ENCODE results near the gene OMA1. TPM values are rescaled to one million over a fixed set of nuclear protein-coding genes. Genes with fewer than 3 reads are reported as not detected.
"Not testable (repeated sequence)": the region's sequence is repeated elsewhere in the genome, so short reads cannot be mapped to it uniquely, and the experiment has no call there.

The OMA1 gene
- total and polyA plus RNA-seq, 4 experiments from 2014 or later = 32.7 to 86.2 (median 55.0) TPM

DNA sequence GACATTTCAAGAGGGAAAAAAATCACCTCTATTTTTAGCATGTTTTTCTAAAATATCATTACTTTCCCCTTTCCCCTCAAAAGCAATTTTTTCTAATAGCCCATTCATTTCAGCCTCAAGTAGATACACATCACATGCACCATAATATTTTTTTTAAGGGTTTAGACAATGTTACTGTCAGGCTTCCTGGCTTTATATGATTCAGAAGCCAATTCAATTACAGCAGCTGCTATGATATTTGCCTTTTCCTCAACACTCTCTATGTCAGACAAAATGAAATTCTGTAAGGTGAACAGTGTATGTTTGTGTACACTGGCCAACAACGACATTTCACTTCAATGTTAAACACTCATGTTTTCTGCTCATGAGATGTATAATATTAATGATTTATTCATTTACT is 46.5 kb downstream of the OMA1 start:
- Histone ChIP-seq H3K36me3 (ENCODE audit: insufficient read depth, low read length) (peaks cover 12% of the 10 kb centered on the region), H3K9me3 (ENCODE audit: control insufficient read depth in 1 of 2, low read length in 2 of 2) (no peaks in the 10 kb centered on the region), H3K4me3 (ENCODE audit: low read length in 2 of 2) (no peak overlapping the region), H3K4me1 (ENCODE audit: insufficient read depth, low read length) (no peaks in the 10 kb centered on the region), H3K27me3 (ENCODE audit: insufficient read depth, low read length) (no peaks in the 10 kb centered on the region), H3K27ac (ENCODE audit: low read depth, low read length) (no peak overlapping the region)
- H3K4me1 Mint-ChIP-seq = peaks cover 8 to 16% (median 10%) of the 10 kb centered on the region in 4 donors
- no peaks in the 10 kb centered on the region for H3K27me3 Mint-ChIP-seq
- DNase-seq = no peak
- H3K36me3 Mint-ChIP-seq = peaks cover 65 to 72% of the 10 kb centered on the region in 2 donors
- POLR2A ChIA-PET (ENCODE audit: partially characterized antibody) = no interaction called here
- CTCF ChIA-PET (ENCODE audit: partially characterized antibody) = interaction anchor here (1.1 kb wide), 1 partner anchor 9 kb away, joined by 3 read pairs; no protein-coding TSS in a partner anchor
- no peak overlapping the region for H3K27ac Mint-ChIP-seq
- intact Hi-C loops (cut with micrococcal nuclease) = no loop called here
- H3K4me3 Mint-ChIP-seq = no peak overlapping the region
- H3K9me3 Mint-ChIP-seq = peaks cover 0 to 3% (median 0%) of the 10 kb centered on the region in 8 donors

DNA sequence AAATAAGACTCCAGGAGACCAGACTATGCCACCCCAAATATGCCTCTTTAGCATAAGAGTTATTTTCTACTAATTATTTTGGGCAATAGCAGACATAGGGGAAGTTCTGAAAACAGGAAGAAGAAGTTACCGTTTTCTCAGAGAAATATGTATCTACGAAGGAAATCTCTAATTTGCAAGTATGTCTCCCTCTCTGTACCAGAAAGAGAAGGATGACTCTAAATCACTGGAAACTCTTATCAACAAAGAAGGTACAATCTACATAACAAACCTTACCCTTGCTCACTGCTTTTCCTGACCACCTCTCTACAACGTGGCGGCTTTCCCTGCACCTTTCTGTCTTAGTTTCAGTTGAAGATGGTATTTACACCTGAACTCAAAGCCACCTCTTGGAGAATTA is 49.0 kb downstream of the OMA1 start:
- H3K36me3 Mint-ChIP-seq = peaks cover 50 to 53% of the 10 kb centered on the region in 2 donors
- no peak overlapping the region for H3K4me3 ChIP-seq (ENCODE audit: low read length in 2 of 2)
- no peaks in the 10 kb centered on the region for H3K9me3 ChIP-seq (ENCODE audit: control insufficient read depth in 1 of 2, low read length in 2 of 2)
- peaks cover 4 to 10% (median 8%) of the 10 kb centered on the region in 4 donors for H3K4me1 Mint-ChIP-seq
- intact Hi-C loops (cut with micrococcal nuclease) = no loop called here
- peaks cover 0 to 4% (median 0%) of the 10 kb centered on the region in 8 donors for H3K9me3 Mint-ChIP-seq
- H3K4me1 ChIP-seq (ENCODE audit: insufficient read depth, low read length) = no peaks in the 10 kb centered on the region
- ChIA-PET CTCF (ENCODE audit: partially characterized antibody) (no interaction called here), POLR2A (ENCODE audit: partially characterized antibody) (no interaction called here)
- peak overlapping the region in 2 of 7 donors; percentile 24 to 53 for H3K27ac Mint-ChIP-seq
- no peak overlapping the region for H3K27ac ChIP-seq (ENCODE audit: low read depth, low read length)
- H3K4me3 Mint-ChIP-seq = no peak overlapping the region
- no peaks in the 10 kb centered on the region for H3K27me3 Mint-ChIP-seq
- DNase-seq = no peak
- peaks cover 12% of the 10 kb centered on the region for H3K36me3 ChIP-seq (ENCODE audit: insufficient read depth, low read length)
- H3K27me3 ChIP-seq (ENCODE audit: insufficient read depth, low read length) = no peaks in the 10 kb centered on the region

DNA sequence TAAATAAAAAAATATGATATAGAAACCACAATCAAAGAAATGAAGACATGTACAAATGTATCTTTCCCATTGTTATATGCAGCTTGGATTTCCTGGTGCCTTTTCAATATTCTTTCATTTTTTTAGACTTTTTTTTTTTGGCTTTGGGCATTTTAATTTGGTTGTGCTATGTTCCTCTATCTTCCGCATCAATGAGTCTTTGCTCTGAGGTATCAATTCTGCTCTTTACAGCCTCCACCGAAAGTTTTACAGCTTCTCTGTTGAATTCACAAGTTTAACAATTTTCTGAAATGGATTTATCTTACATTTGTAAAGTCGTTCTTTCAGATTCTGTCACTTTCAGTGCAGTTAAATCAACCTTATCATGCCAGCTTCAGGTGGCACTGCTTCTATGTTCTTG is 50.5 kb downstream of the OMA1 start:
- DNase-seq = no peak
- Histone ChIP-seq H3K36me3 (ENCODE audit: insufficient read depth, low read length) (peaks cover 12% of the 10 kb centered on the region), H3K9me3 (ENCODE audit: control insufficient read depth in 1 of 2, low read length in 2 of 2) (no peaks in the 10 kb centered on the region), H3K4me1 (ENCODE audit: insufficient read depth, low read length) (no peaks in the 10 kb centered on the region), H3K27me3 (ENCODE audit: insufficient read depth, low read length) (no peaks in the 10 kb centered on the region), H3K27ac (ENCODE audit: low read depth, low read length) (no peak overlapping the region), H3K4me3 (ENCODE audit: low read length in 2 of 2) (no peak overlapping the region)
- Mint-ChIP-seq H3K27me3 (no peaks in the 10 kb centered on the region), H3K36me3 (peaks cover 47 to 52% of the 10 kb centered on the region in 2 donors), H3K4me1 (peaks cover 0 to 9% (median 4%) of the 10 kb centered on the region in 4 donors), H3K4me3 (no peak overlapping the region), H3K9me3 (peaks cover 0 to 4% (median 0%) of the 10 kb centered on the region in 8 donors), H3K27ac (no peak overlapping the region)
- intact Hi-C loops (cut with micrococcal nuclease) = no loop called here
- CTCF ChIA-PET (ENCODE audit: partially characterized antibody) = no interaction called here
- POLR2A ChIA-PET (ENCODE audit: partially characterized antibody) = no interaction called here

DNA sequence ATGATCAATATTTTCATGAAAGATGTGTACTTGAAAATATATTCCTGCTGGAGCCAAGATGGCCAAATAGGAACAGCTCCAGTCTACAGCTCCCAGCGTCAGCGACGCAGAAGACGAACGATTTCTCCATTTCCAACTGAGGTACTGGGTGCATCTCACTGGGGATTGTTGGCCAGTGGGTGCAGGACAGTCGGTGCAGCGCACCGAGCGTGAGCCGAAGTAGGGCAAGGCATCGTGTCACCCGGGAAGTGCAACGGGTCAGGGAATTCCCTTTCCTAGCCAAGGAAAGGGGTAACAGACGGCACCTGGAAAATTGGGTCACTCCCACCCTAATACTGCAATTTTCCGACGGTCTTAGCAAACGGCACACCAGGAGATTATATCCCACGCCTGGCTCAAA is 57.6 kb downstream of the OMA1 start:
- intact Hi-C loops (cut with micrococcal nuclease); H3K9me3 Mint-ChIP-seq; DNase-seq; H3K9me3 ChIP-seq (ENCODE audit: control insufficient read depth in 1 of 2, low read length in 2 of 2); POLR2A ChIA-PET (ENCODE audit: partially characterized antibody); H3K4me3 Mint-ChIP-seq; H3K4me1 ChIP-seq (ENCODE audit: insufficient read depth, low read length); H3K27ac ChIP-seq (ENCODE audit: low read depth, low read length); H3K27me3 Mint-ChIP-seq; H3K4me3 ChIP-seq (ENCODE audit: low read length in 2 of 2); H3K27ac Mint-ChIP-seq; H3K36me3 ChIP-seq (ENCODE audit: insufficient read depth, low read length); H3K27me3 ChIP-seq (ENCODE audit: insufficient read depth, low read length); CTCF ChIA-PET (ENCODE audit: partially characterized antibody): not testable (repeated sequence)
- Mint-ChIP-seq H3K36me3 (peaks cover 37 to 46% of the 10 kb centered on the region in 2 donors), H3K4me1 (peaks cover 7 to 15% (median 12%) of the 10 kb centered on the region in 4 donors)

DNA sequence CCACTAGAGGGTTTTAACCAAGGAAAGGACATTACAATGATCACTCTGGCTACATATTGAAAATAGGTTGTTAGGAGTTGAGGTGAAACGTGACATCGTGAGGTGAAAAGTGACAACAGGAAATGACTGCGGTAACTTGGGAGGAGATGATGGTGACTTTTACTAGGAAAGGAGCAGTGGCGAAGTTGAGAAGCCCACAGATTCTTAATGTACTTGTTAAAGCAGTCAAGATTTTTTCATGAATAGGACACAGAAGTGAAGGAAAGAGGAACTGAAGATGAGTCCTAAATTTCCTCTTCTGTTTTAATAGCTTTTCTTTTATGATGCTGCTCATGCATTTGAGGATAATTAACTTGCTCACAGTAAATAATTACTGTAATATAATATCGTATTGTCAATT is 59.5 kb downstream of the OMA1 start:
- Mint-ChIP-seq H3K27me3 (no peaks in the 10 kb centered on the region), H3K9me3 (peaks cover 0 to under 1% (median 0%) of the 10 kb centered on the region in 8 donors), H3K4me1 (peaks cover 7 to 13% (median 10%) of the 10 kb centered on the region in 4 donors), H3K27ac (peak overlapping the region in 2 of 7 donors; percentile 43 to 53), H3K36me3 (peaks cover 48 to 58% of the 10 kb centered on the region in 2 donors), H3K4me3 (peak overlapping the region in 2 of 8 donors; percentile 9 to 65)
- intact Hi-C loops (cut with micrococcal nuclease) = no loop called here
- no peaks in the 10 kb centered on the region for H3K27me3 ChIP-seq (ENCODE audit: insufficient read depth, low read length)
- H3K36me3 ChIP-seq (ENCODE audit: insufficient read depth, low read length) = peaks cover 1% of the 10 kb centered on the region
- H3K4me1 ChIP-seq (ENCODE audit: insufficient read depth, low read length) = no peaks in the 10 kb centered on the region
- H3K9me3 ChIP-seq (ENCODE audit: control insufficient read depth in 1 of 2, low read length in 2 of 2) = no peaks in the 10 kb centered on the region
- H3K4me3 ChIP-seq (ENCODE audit: low read length in 2 of 2) = no peak overlapping the region
- no peak for DNase-seq
- CTCF ChIA-PET (ENCODE audit: partially characterized antibody) = no interaction called here
- POLR2A ChIA-PET (ENCODE audit: partially characterized antibody) = no interaction called here
- H3K27ac ChIP-seq (ENCODE audit: low read depth, low read length) = no peak overlapping the region

DNA sequence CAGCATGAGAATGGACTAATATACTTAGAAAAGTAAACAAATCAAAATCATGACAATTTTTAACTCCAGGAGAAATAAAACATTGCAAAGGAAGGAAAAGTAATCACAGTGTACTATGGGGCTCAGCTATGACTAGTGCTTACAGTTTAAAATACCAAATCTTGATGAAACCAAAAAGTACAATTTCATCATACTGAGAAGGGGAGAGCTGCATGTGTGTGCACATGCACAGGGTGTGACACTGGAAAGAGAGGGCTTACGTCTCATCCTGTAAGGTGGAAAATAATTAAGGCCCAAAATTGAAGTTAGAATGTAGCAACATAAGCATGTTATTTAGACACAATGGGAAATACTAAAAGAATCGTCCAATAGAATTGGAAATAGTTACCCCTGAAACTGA is 64.6 kb downstream of the OMA1 start:
- Histone ChIP-seq H3K9me3 (ENCODE audit: control insufficient read depth in 1 of 2, low read length in 2 of 2) (no peaks in the 10 kb centered on the region), H3K36me3 (ENCODE audit: insufficient read depth, low read length) (peaks cover 5% of the 10 kb centered on the region), H3K4me1 (ENCODE audit: insufficient read depth, low read length) (no peaks in the 10 kb centered on the region), H3K27ac (ENCODE audit: low read depth, low read length) (no peak overlapping the region), H3K4me3 (ENCODE audit: low read length in 2 of 2) (no peak overlapping the region), H3K27me3 (ENCODE audit: insufficient read depth, low read length) (no peaks in the 10 kb centered on the region)
- POLR2A ChIA-PET (ENCODE audit: partially characterized antibody) = no interaction called here
- H3K4me3 Mint-ChIP-seq = no peak overlapping the region
- intact Hi-C loops (cut with micrococcal nuclease) = no loop called here
- DNase-seq = no peak
- H3K9me3 Mint-ChIP-seq = peaks cover 0 to 3% (median 0%) of the 10 kb centered on the region in 8 donors
- CTCF ChIA-PET (ENCODE audit: partially characterized antibody) = no interaction called here
- peak overlapping the region in 2 of 7 donors; percentile 23 to 25 for H3K27ac Mint-ChIP-seq
- no peaks in the 10 kb centered on the region for H3K27me3 Mint-ChIP-seq
- peaks cover 3 to 7% (median 6%) of the 10 kb centered on the region in 4 donors for H3K4me1 Mint-ChIP-seq
- H3K36me3 Mint-ChIP-seq = peaks cover 58 to 64% of the 10 kb centered on the region in 2 donors

DNA sequence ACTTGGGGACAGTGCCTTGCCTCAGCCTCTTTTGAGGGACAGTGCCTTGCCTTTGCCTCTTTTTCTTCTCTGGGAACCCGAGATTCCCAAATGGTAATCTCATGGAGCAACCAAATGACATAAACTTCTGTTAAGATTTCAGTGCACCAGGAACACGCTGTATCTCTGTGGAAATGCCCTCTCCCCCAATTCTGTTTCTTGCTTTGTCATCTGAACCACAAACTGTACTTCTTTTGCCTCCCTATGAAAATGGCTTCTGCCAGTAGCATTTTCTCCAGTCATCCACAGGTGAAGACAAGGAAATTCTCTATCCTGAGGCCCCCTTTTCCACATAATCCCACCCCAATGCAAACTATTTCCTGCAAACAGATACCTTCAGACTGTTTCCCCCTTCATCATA is 66.3 kb downstream of the OMA1 start:
- ChIA-PET CTCF (ENCODE audit: partially characterized antibody) (no interaction called here), POLR2A (ENCODE audit: partially characterized antibody) (no interaction called here)
- no peak for DNase-seq
- H3K36me3 Mint-ChIP-seq = peaks cover 46 to 58% of the 10 kb centered on the region in 2 donors
- H3K27ac ChIP-seq (ENCODE audit: low read depth, low read length) = no peak overlapping the region
- H3K4me1 ChIP-seq (ENCODE audit: insufficient read depth, low read length) = no peaks in the 10 kb centered on the region
- peaks cover 0 to 3% (median 0%) of the 10 kb centered on the region in 8 donors for H3K9me3 Mint-ChIP-seq
- H3K4me3 Mint-ChIP-seq = peak overlapping the region in 1 of 8 donors; percentile 1
- peaks cover 5% of the 10 kb centered on the region for H3K36me3 ChIP-seq (ENCODE audit: insufficient read depth, low read length)
- no peak overlapping the region for H3K27ac Mint-ChIP-seq
- H3K27me3 ChIP-seq (ENCODE audit: insufficient read depth, low read length) = no peaks in the 10 kb centered on the region
- peaks cover 0 to 2% (median under 1%) of the 10 kb centered on the region in 4 donors for H3K4me1 Mint-ChIP-seq
- no peaks in the 10 kb centered on the region for H3K9me3 ChIP-seq (ENCODE audit: control insufficient read depth in 1 of 2, low read length in 2 of 2)
- H3K4me3 ChIP-seq (ENCODE audit: low read length in 2 of 2) = no peak overlapping the region
- H3K27me3 Mint-ChIP-seq = no peaks in the 10 kb centered on the region
- intact Hi-C loops (cut with micrococcal nuclease) = no loop called here

DNA sequence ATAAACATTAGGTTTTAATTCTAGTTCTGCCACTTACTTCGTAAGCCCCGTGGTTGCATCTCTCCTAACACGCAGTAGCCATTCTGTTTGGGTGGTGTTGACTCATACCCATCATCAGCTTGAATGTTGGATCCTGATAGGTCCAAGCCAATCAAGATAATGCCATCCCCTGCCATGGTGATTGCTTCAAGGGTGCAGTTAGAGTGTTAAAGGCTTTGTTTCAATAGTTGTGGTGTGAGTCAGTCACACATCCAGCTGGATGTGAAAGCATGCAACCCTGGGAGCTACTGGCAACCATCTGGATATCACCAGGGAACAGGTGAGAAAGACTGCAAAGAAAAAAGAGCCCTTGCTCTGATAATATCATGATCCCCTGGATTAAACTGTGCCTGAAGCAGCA is 69.1 kb downstream of the OMA1 start:
- H3K9me3 Mint-ChIP-seq = peaks cover 0 to 3% (median 0%) of the 10 kb centered on the region in 8 donors
- H3K27ac ChIP-seq (ENCODE audit: low read depth, low read length) = no peak overlapping the region
- H3K27ac Mint-ChIP-seq = no peak overlapping the region
- ChIA-PET POLR2A (ENCODE audit: partially characterized antibody) (no interaction called here), CTCF (ENCODE audit: partially characterized antibody) (no interaction called here)
- H3K27me3 Mint-ChIP-seq = no peaks in the 10 kb centered on the region
- peaks cover 32 to 39% of the 10 kb centered on the region in 2 donors for H3K36me3 Mint-ChIP-seq
- H3K4me3 ChIP-seq (ENCODE audit: low read length in 2 of 2) = no peak overlapping the region
- peaks cover 5% of the 10 kb centered on the region for H3K36me3 ChIP-seq (ENCODE audit: insufficient read depth, low read length)
- H3K4me3 Mint-ChIP-seq = no peak overlapping the region
- intact Hi-C loops (cut with micrococcal nuclease) = no loop called here
- peaks cover 0 to 2% (median under 1%) of the 10 kb centered on the region in 4 donors for H3K4me1 Mint-ChIP-seq
- H3K27me3 ChIP-seq (ENCODE audit: insufficient read depth, low read length) = no peaks in the 10 kb centered on the region
- H3K9me3 ChIP-seq (ENCODE audit: control insufficient read depth in 1 of 2, low read length in 2 of 2) = no peaks in the 10 kb centered on the region
- DNase-seq = no peak
- H3K4me1 ChIP-seq (ENCODE audit: insufficient read depth, low read length) = no peaks in the 10 kb centered on the region

All from CD4-positive, alpha-beta memory T cell (primary cell).